Measurements from ENCODE around the gene TAS2R40.

Gene TAS2R40

GRCh38 chr7:143239813-143240212 is 18.0 kb downstream of the TAS2R40 start:
- Histone ChIP-seq H3K9me3 (ENCODE audit: control insufficient read depth in 1 of 2, low read length in 2 of 2) (peaks cover 0 to 5% of the 10 kb centered on the region in 2 donors), H3K4me3 (ENCODE audit: low read depth in 1 of 2, low read length in 2 of 2) (no peak overlapping the region), H3K36me3 (ENCODE audit: control insufficient read depth in 1 of 2, insufficient read depth in 2 of 2, low read length in 2 of 2) (peaks cover 0 to 5% of the 10 kb centered on the region in 2 donors), H3K27me3 (ENCODE audit: low read depth, low read length) (no peaks in the 10 kb centered on the region), H3K4me1 (ENCODE audit: control insufficient read depth in 1 of 2, insufficient read depth in 2 of 2, low read length in 2 of 2) (peaks cover 0 to 5% of the 10 kb centered on the region in 2 donors), H3K27ac (ENCODE audit: low read length) (no peak overlapping the region)

- peaks cover 0 to 5% of the 10 kb centered on the region in 2 donors for H3K4me1 ChIP-seq (ENCODE audit: control insufficient read depth in 1 of 2, insufficient read depth in 2 of 2, low read length in 2 of 2)
- H3K9me3 ChIP-seq (ENCODE audit: control insufficient read depth in 1 of 2, low read length in 2 of 2), result peaks cover 0 to 5% of the 10 kb centered on the region in 2 donors
- no peaks in the 10 kb centered on the region for H3K27me3 ChIP-seq (ENCODE audit: low read depth, low read length)
- peaks cover 0 to 5% of the 10 kb centered on the region in 2 donors for H3K36me3 ChIP-seq (ENCODE audit: control insufficient read depth in 1 of 2, insufficient read depth in 2 of 2, low read length in 2 of 2)
- peak overlapping the region; percentile 14 for H3K27ac ChIP-seq (ENCODE audit: low read length)
- peak overlapping the region in 1 of 2 donors; percentile 28 for H3K4me3 ChIP-seq (ENCODE audit: low read depth in 1 of 2, low read length in 2 of 2)
Measured at GRCh38 chr7:143240291-143241168, 18.7 kb downstream of the TAS2R40 start.

- Histone ChIP-seq H3K36me3 (ENCODE audit: control insufficient read depth in 1 of 2, insufficient read depth in 2 of 2, low read length in 2 of 2) (peaks cover 0 to 5% of the 10 kb centered on the region in 2 donors), H3K4me1 (ENCODE audit: control insufficient read depth in 1 of 2, insufficient read depth in 2 of 2, low read length in 2 of 2) (peaks cover 0 to 5% of the 10 kb centered on the region in 2 donors), H3K4me3 (ENCODE audit: low read depth in 1 of 2, low read length in 2 of 2) (no peak overlapping the region), H3K27ac (ENCODE audit: low read length) (no peak overlapping the region), H3K9me3 (ENCODE audit: control insufficient read depth in 1 of 2, low read length in 2 of 2) (no peaks in the 10 kb centered on the region), H3K27me3 (ENCODE audit: low read depth, low read length) (no peaks in the 10 kb centered on the region)
Measured at GRCh38 chr7:143242306-143242705, 20.5 kb downstream of the TAS2R40 start.

- Histone ChIP-seq H3K27ac (ENCODE audit: low read length) (no peak overlapping the region), H3K4me1 (ENCODE audit: control insufficient read depth in 1 of 2, insufficient read depth in 2 of 2, low read length in 2 of 2) (peaks cover 0 to 5% of the 10 kb centered on the region in 2 donors), H3K27me3 (ENCODE audit: low read depth, low read length) (no peaks in the 10 kb centered on the region), H3K4me3 (ENCODE audit: low read depth in 1 of 2, low read length in 2 of 2) (no peak overlapping the region), H3K9me3 (ENCODE audit: control insufficient read depth in 1 of 2, low read length in 2 of 2) (no peaks in the 10 kb centered on the region), H3K36me3 (ENCODE audit: control insufficient read depth in 1 of 2, insufficient read depth in 2 of 2, low read length in 2 of 2) (peaks cover 0 to 5% of the 10 kb centered on the region in 2 donors)
Measured at GRCh38 chr7:143243111-143243510, 21.3 kb downstream of the TAS2R40 start.

GRCh38 chr7:143243614-143244013 is 21.8 kb downstream of the TAS2R40 start:
- no peaks in the 10 kb centered on the region for H3K9me3 ChIP-seq (ENCODE audit: control insufficient read depth in 1 of 2, low read length in 2 of 2)
- peaks cover 0 to 5% of the 10 kb centered on the region in 2 donors for H3K36me3 ChIP-seq (ENCODE audit: control insufficient read depth in 1 of 2, insufficient read depth in 2 of 2, low read length in 2 of 2)
- peaks cover 0 to 5% of the 10 kb centered on the region in 2 donors for H3K4me1 ChIP-seq (ENCODE audit: control insufficient read depth in 1 of 2, insufficient read depth in 2 of 2, low read length in 2 of 2)
- no peak overlapping the region for H3K4me3 ChIP-seq (ENCODE audit: low read depth in 1 of 2, low read length in 2 of 2)
- no peak overlapping the region for H3K27ac ChIP-seq (ENCODE audit: low read length)
- H3K27me3 ChIP-seq (ENCODE audit: low read depth, low read length), result no peaks in the 10 kb centered on the region

- no peaks in the 10 kb centered on the region for H3K27me3 ChIP-seq (ENCODE audit: low read depth, low read length)
- no peaks in the 10 kb centered on the region for H3K9me3 ChIP-seq (ENCODE audit: control insufficient read depth in 1 of 2, low read length in 2 of 2)
- peaks cover 0 to 5% of the 10 kb centered on the region in 2 donors for H3K36me3 ChIP-seq (ENCODE audit: control insufficient read depth in 1 of 2, insufficient read depth in 2 of 2, low read length in 2 of 2)
- H3K4me1 ChIP-seq (ENCODE audit: control insufficient read depth in 1 of 2, insufficient read depth in 2 of 2, low read length in 2 of 2), result peaks cover 0 to 2% of the 10 kb centered on the region in 2 donors
- no peak overlapping the region for H3K4me3 ChIP-seq (ENCODE audit: low read depth in 1 of 2, low read length in 2 of 2)
- no peak overlapping the region for H3K27ac ChIP-seq (ENCODE audit: low read length)
Measured at GRCh38 chr7:143244321-143244720, 22.5 kb downstream of the TAS2R40 start.

GRCh38 chr7:143245123-143245522 is 23.3 kb downstream of the TAS2R40 start:
- H3K9me3 ChIP-seq (ENCODE audit: control insufficient read depth in 1 of 2, low read length in 2 of 2), result no peaks in the 10 kb centered on the region
- no peak overlapping the region for H3K4me3 ChIP-seq (ENCODE audit: low read depth in 1 of 2, low read length in 2 of 2)
- no peak overlapping the region for H3K27ac ChIP-seq (ENCODE audit: low read length)
- H3K27me3 ChIP-seq (ENCODE audit: low read depth, low read length), result no peaks in the 10 kb centered on the region
- H3K36me3 ChIP-seq (ENCODE audit: control insufficient read depth in 1 of 2, insufficient read depth in 2 of 2, low read length in 2 of 2), result peaks cover 0 to 3% of the 10 kb centered on the region in 2 donors
- H3K4me1 ChIP-seq (ENCODE audit: control insufficient read depth in 1 of 2, insufficient read depth in 2 of 2, low read length in 2 of 2), result no peaks in the 10 kb centered on the region

- no peaks in the 10 kb centered on the region for H3K27me3 ChIP-seq (ENCODE audit: low read depth, low read length)
- no peak overlapping the region for H3K27ac ChIP-seq (ENCODE audit: low read length)
- H3K4me3 ChIP-seq (ENCODE audit: low read depth in 1 of 2, low read length in 2 of 2), result no peak overlapping the region
- no peaks in the 10 kb centered on the region for H3K9me3 ChIP-seq (ENCODE audit: control insufficient read depth in 1 of 2, low read length in 2 of 2)
- no peaks in the 10 kb centered on the region for H3K4me1 ChIP-seq (ENCODE audit: control insufficient read depth in 1 of 2, insufficient read depth in 2 of 2, low read length in 2 of 2)
- H3K36me3 ChIP-seq (ENCODE audit: control insufficient read depth in 1 of 2, insufficient read depth in 2 of 2, low read length in 2 of 2), result no peaks in the 10 kb centered on the region
Measured at GRCh38 chr7:143247372-143247771, 25.5 kb downstream of the TAS2R40 start.

- no peaks in the 10 kb centered on the region for H3K9me3 ChIP-seq (ENCODE audit: control insufficient read depth in 1 of 2, low read length in 2 of 2)
- no peaks in the 10 kb centered on the region for H3K36me3 ChIP-seq (ENCODE audit: control insufficient read depth in 1 of 2, insufficient read depth in 2 of 2, low read length in 2 of 2)
- no peak overlapping the region for H3K4me3 ChIP-seq (ENCODE audit: low read depth in 1 of 2, low read length in 2 of 2)
- H3K27me3 ChIP-seq (ENCODE audit: low read depth, low read length), result no peaks in the 10 kb centered on the region
- H3K4me1 ChIP-seq (ENCODE audit: control insufficient read depth in 1 of 2, insufficient read depth in 2 of 2, low read length in 2 of 2), result no peaks in the 10 kb centered on the region
- no peak overlapping the region for H3K27ac ChIP-seq (ENCODE audit: low read length)
Measured at GRCh38 chr7:143248761-143249354, 27.0 kb downstream of the TAS2R40 start.

GRCh38 chr7:143250199-143250598 is 28.4 kb downstream of the TAS2R40 start:
- no peak overlapping the region for H3K27ac ChIP-seq (ENCODE audit: low read length)
- H3K4me3 ChIP-seq (ENCODE audit: low read depth in 1 of 2, low read length in 2 of 2), result no peak overlapping the region
- H3K4me1 ChIP-seq (ENCODE audit: control insufficient read depth in 1 of 2, insufficient read depth in 2 of 2, low read length in 2 of 2), result no peaks in the 10 kb centered on the region

GRCh38 chr7:143250822-143251221 is 29.0 kb downstream of the TAS2R40 start:
- Histone ChIP-seq H3K36me3 (ENCODE audit: control insufficient read depth in 1 of 2, insufficient read depth in 2 of 2, low read length in 2 of 2) (no peaks in the 10 kb centered on the region), H3K4me3 (ENCODE audit: low read depth in 1 of 2, low read length in 2 of 2) (no peak overlapping the region), H3K27me3 (ENCODE audit: low read depth, low read length) (no peaks in the 10 kb centered on the region), H3K9me3 (ENCODE audit: control insufficient read depth in 1 of 2, low read length in 2 of 2) (no peaks in the 10 kb centered on the region), H3K27ac (ENCODE audit: low read length) (no peak overlapping the region), H3K4me1 (ENCODE audit: control insufficient read depth in 1 of 2, insufficient read depth in 2 of 2, low read length in 2 of 2) (no peaks in the 10 kb centered on the region)

More at GRCh38 chr7:143250199-143250598, 28.4 kb downstream of the TAS2R40 start:
- Histone ChIP-seq H3K9me3 (ENCODE audit: control insufficient read depth in 1 of 2, low read length in 2 of 2) (no peaks in the 10 kb centered on the region), H3K27me3 (ENCODE audit: low read depth, low read length) (no peaks in the 10 kb centered on the region), H3K36me3 (ENCODE audit: control insufficient read depth in 1 of 2, insufficient read depth in 2 of 2, low read length in 2 of 2) (no peaks in the 10 kb centered on the region)
